ENCODE results near the gene ARMC8.

Gene ARMC8

DNA sequence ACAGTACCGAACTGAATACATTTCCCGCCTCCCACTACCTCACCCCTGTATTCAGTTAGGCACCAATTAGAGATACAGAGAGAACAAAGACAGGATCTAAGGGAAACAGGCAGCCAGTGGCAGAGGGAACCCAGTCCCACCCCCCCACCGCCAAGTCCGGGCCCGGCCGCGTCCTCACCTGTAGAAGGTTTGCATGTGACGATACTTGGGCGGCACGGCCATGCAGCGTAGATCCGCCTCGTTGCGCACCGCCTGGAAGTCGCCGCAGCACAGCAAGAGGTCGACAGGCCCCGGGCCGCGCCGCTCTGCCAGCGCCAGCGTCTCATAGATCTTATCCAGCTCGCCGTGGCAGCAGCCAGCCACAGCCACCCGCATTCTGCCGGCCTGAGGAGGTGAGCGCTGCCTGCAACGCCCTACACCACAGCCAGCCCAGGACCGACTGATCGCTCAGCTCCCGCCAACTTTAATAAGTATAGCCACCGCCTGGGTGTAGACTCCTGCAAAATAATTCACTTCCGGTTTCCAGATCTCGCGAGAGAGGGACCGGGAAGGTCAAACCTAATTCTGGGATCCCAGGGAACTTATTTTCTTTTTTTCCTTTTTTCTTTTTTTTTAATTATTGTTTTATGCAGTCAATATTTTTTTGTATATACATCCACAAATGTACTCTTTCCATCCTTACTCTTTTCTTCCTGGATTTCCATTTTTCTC, 12.5 kb upstream of the ARMC8 start, which contains the start of gene DBR1:
DBR1 (minus strand) TSS at position 501 of the 711 bp plus-strand sequence; CDS start at position 375, 126 bp downstream.
- no peaks in the 10 kb centered on the region for H3K9me3 ChIP-seq (ENCODE audit: control insufficient read depth in 1 of 2, low read length in 2 of 2)
- peak within 1 kb of the TSS; percentile 87 to 88 for H3K4me3 ChIP-seq (ENCODE audit: low read depth in 1 of 2, low read length in 2 of 2)
- H3K27me3 ChIP-seq (ENCODE audit: low read depth, low read length) = no peaks in the 10 kb centered on the region
- H3K4me1 ChIP-seq (ENCODE audit: control insufficient read depth in 1 of 2, insufficient read depth in 2 of 2, low read length in 2 of 2) = peaks cover 3 to 15% of the 10 kb centered on the region in 2 donors
- peak within 1 kb of the TSS; percentile 73 for H3K27ac ChIP-seq (ENCODE audit: low read length)
- H3K36me3 ChIP-seq (ENCODE audit: control insufficient read depth in 1 of 2, insufficient read depth in 2 of 2, low read length in 2 of 2) = peaks cover 0 to 10% of the 10 kb centered on the region in 2 donors

GRCh38 chr3:138180375-138181029, 6.6 kb upstream of the ARMC8 start:
- no peaks in the 10 kb centered on the region for H3K36me3 ChIP-seq (ENCODE audit: control insufficient read depth in 1 of 2, insufficient read depth in 2 of 2, low read length in 2 of 2)
- no peaks in the 10 kb centered on the region for H3K27me3 ChIP-seq (ENCODE audit: low read depth, low read length)
- no peak overlapping the region for H3K27ac ChIP-seq (ENCODE audit: low read length)
- no peaks in the 10 kb centered on the region for H3K4me1 ChIP-seq (ENCODE audit: control insufficient read depth in 1 of 2, insufficient read depth in 2 of 2, low read length in 2 of 2)
- no peaks in the 10 kb centered on the region for H3K9me3 ChIP-seq (ENCODE audit: control insufficient read depth in 1 of 2, low read length in 2 of 2)
- no peak overlapping the region for H3K4me3 ChIP-seq (ENCODE audit: low read depth in 1 of 2, low read length in 2 of 2)

GRCh38 chr3:138184994-138185393, 2.1 kb upstream of the ARMC8 start:
- Histone ChIP-seq H3K4me1 (ENCODE audit: control insufficient read depth in 1 of 2, insufficient read depth in 2 of 2, low read length in 2 of 2) (peaks cover 13 to 18% of the 10 kb centered on the region in 2 donors), H3K27ac (ENCODE audit: low read length) (no peak overlapping the region), H3K27me3 (ENCODE audit: low read depth, low read length) (no peaks in the 10 kb centered on the region), H3K36me3 (ENCODE audit: control insufficient read depth in 1 of 2, insufficient read depth in 2 of 2, low read length in 2 of 2) (peaks cover 0 to 14% of the 10 kb centered on the region in 2 donors), H3K4me3 (ENCODE audit: low read depth in 1 of 2, low read length in 2 of 2) (no peak overlapping the region), H3K9me3 (ENCODE audit: control insufficient read depth in 1 of 2, low read length in 2 of 2) (no peaks in the 10 kb centered on the region)

- H3K4me1 ChIP-seq (ENCODE audit: control insufficient read depth in 1 of 2, insufficient read depth in 2 of 2, low read length in 2 of 2) = peaks cover 13 to 19% of the 10 kb centered on the region in 2 donors
- no peaks in the 10 kb centered on the region for H3K9me3 ChIP-seq (ENCODE audit: control insufficient read depth in 1 of 2, low read length in 2 of 2)
- no peak overlapping the region for H3K27ac ChIP-seq (ENCODE audit: low read length)
- H3K27me3 ChIP-seq (ENCODE audit: low read depth, low read length) = no peaks in the 10 kb centered on the region
- H3K4me3 ChIP-seq (ENCODE audit: low read depth in 1 of 2, low read length in 2 of 2) = peak overlapping the region; percentile 77 to 97
- peaks cover 0 to 14% of the 10 kb centered on the region in 2 donors for H3K36me3 ChIP-seq (ENCODE audit: control insufficient read depth in 1 of 2, insufficient read depth in 2 of 2, low read length in 2 of 2)
These were observed 880 bp upstream of the ARMC8 start for GRCh38 chr3:138186221-138186620.

GRCh38 chr3:138186803-138187295, 252 bp upstream of the ARMC8 start:
- Histone ChIP-seq H3K36me3 (ENCODE audit: control insufficient read depth in 1 of 2, insufficient read depth in 2 of 2, low read length in 2 of 2) (peaks cover 0 to 14% of the 10 kb centered on the region in 2 donors), H3K4me3 (ENCODE audit: low read depth in 1 of 2, low read length in 2 of 2) (peak overlapping the region; percentile 77 to 97), H3K9me3 (ENCODE audit: control insufficient read depth in 1 of 2, low read length in 2 of 2) (no peaks in the 10 kb centered on the region), H3K27ac (ENCODE audit: low read length) (peak overlapping the region; percentile 97), H3K27me3 (ENCODE audit: low read depth, low read length) (no peaks in the 10 kb centered on the region), H3K4me1 (ENCODE audit: control insufficient read depth in 1 of 2, insufficient read depth in 2 of 2, low read length in 2 of 2) (peaks cover 13 to 19% of the 10 kb centered on the region in 2 donors)

DNA sequence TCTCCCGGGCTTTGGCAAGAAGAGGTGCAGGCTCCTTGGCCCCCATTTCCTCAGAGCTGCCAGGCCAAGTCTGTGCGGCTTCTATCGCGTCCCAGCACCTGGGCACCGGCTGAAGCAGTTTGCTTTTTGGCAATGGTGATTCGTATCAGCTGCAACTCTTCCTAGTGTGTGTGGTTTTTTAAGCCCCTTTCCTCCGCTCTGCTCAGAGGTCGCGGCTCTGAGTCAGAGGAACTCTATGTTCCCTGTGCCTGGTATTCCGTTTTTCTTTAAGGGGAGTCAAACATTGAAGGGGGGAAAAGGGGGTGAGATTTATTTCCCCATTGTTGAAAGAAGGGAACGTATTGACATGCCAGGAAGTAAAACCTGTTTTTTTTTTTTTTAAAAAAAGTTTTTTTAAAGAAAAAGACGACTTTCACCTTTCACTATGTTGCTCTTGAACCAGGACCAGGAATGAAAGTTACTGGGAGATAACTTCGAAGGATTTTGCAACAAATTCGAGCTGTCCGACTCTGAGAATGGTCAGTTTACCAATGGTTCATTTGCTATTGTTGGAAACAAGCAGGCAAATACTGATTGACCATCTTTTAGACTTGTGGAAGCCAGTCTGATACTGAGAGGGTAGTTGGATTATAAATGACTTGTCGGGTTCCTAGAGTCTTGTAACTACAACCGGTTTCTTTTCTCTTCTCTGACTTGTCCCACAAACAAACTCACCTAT, 1.1 kb downstream of the ARMC8 start:
- Histone ChIP-seq H3K27me3 (ENCODE audit: low read depth, low read length) (no peaks in the 10 kb centered on the region), H3K4me3 (ENCODE audit: low read depth in 1 of 2, low read length in 2 of 2) (peak overlapping the region; percentile 77 to 97), H3K36me3 (ENCODE audit: control insufficient read depth in 1 of 2, insufficient read depth in 2 of 2, low read length in 2 of 2) (peaks cover 0 to 18% of the 10 kb centered on the region in 2 donors), H3K4me1 (ENCODE audit: control insufficient read depth in 1 of 2, insufficient read depth in 2 of 2, low read length in 2 of 2) (peaks cover 13 to 19% of the 10 kb centered on the region in 2 donors), H3K9me3 (ENCODE audit: control insufficient read depth in 1 of 2, low read length in 2 of 2) (no peaks in the 10 kb centered on the region), H3K27ac (ENCODE audit: low read length) (peak overlapping the region; percentile 97)

- no peak overlapping the region for H3K4me3 ChIP-seq (ENCODE audit: low read depth in 1 of 2, low read length in 2 of 2)
- no peak overlapping the region for H3K27ac ChIP-seq (ENCODE audit: low read length)
- H3K9me3 ChIP-seq (ENCODE audit: control insufficient read depth in 1 of 2, low read length in 2 of 2) = no peaks in the 10 kb centered on the region
- H3K36me3 ChIP-seq (ENCODE audit: control insufficient read depth in 1 of 2, insufficient read depth in 2 of 2, low read length in 2 of 2) = peaks cover 3 to 4% of the 10 kb centered on the region in 2 donors
- no peaks in the 10 kb centered on the region for H3K27me3 ChIP-seq (ENCODE audit: low read depth, low read length)
- H3K4me1 ChIP-seq (ENCODE audit: control insufficient read depth in 1 of 2, insufficient read depth in 2 of 2, low read length in 2 of 2) = peaks cover 0 to 3% of the 10 kb centered on the region in 2 donors
These were observed 8.4 kb downstream of the ARMC8 start for GRCh38 chr3:138195481-138195880.

GRCh38 chr3:138196023-138196422, 8.9 kb downstream of the ARMC8 start:
- Histone ChIP-seq H3K36me3 (ENCODE audit: control insufficient read depth in 1 of 2, insufficient read depth in 2 of 2, low read length in 2 of 2) (peaks cover 3 to 4% of the 10 kb centered on the region in 2 donors), H3K9me3 (ENCODE audit: control insufficient read depth in 1 of 2, low read length in 2 of 2) (no peaks in the 10 kb centered on the region), H3K4me1 (ENCODE audit: control insufficient read depth in 1 of 2, insufficient read depth in 2 of 2, low read length in 2 of 2) (peaks cover 0 to 3% of the 10 kb centered on the region in 2 donors), H3K27me3 (ENCODE audit: low read depth, low read length) (no peaks in the 10 kb centered on the region), H3K4me3 (ENCODE audit: low read depth in 1 of 2, low read length in 2 of 2) (no peak overlapping the region), H3K27ac (ENCODE audit: low read length) (no peak overlapping the region)

DNA sequence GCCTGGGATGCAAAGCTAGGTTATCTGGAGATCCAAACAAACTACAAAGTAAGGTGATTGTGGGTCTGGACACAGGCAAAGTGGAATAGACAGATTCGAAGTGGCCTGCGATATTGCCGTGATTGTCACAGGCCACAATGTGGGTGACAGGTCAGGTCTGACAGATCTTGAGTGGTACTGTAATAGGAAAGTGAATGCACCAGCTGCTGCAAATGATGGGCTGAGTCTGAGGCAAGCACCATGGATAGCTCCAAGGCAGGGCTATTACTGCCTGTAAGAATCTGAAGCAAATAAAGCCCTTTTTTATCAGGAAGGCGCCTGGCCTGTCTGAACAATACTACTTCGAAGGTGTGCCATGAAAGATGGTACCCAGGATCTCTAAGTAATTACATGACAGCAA, 10.0 kb downstream of the ARMC8 start:
- Histone ChIP-seq H3K4me3 (ENCODE audit: low read depth in 1 of 2, low read length in 2 of 2) (no peak overlapping the region), H3K4me1 (ENCODE audit: control insufficient read depth in 1 of 2, insufficient read depth in 2 of 2, low read length in 2 of 2) (peaks cover 0 to 3% of the 10 kb centered on the region in 2 donors), H3K9me3 (ENCODE audit: control insufficient read depth in 1 of 2, low read length in 2 of 2) (no peaks in the 10 kb centered on the region), H3K36me3 (ENCODE audit: control insufficient read depth in 1 of 2, insufficient read depth in 2 of 2, low read length in 2 of 2) (peaks cover 3 to 4% of the 10 kb centered on the region in 2 donors), H3K27ac (ENCODE audit: low read length) (no peak overlapping the region), H3K27me3 (ENCODE audit: low read depth, low read length) (no peaks in the 10 kb centered on the region)

- H3K27me3 ChIP-seq (ENCODE audit: low read depth, low read length) = no peaks in the 10 kb centered on the region
- H3K36me3 ChIP-seq (ENCODE audit: control insufficient read depth in 1 of 2, insufficient read depth in 2 of 2, low read length in 2 of 2) = peaks cover 2 to 3% of the 10 kb centered on the region in 2 donors
- peaks cover 0 to 3% of the 10 kb centered on the region in 2 donors for H3K4me1 ChIP-seq (ENCODE audit: control insufficient read depth in 1 of 2, insufficient read depth in 2 of 2, low read length in 2 of 2)
- no peak overlapping the region for H3K27ac ChIP-seq (ENCODE audit: low read length)
- no peak overlapping the region for H3K4me3 ChIP-seq (ENCODE audit: low read depth in 1 of 2, low read length in 2 of 2)
- H3K9me3 ChIP-seq (ENCODE audit: control insufficient read depth in 1 of 2, low read length in 2 of 2) = no peaks in the 10 kb centered on the region
These were observed 10.4 kb downstream of the ARMC8 start for GRCh38 chr3:138197524-138197923.

DNA sequence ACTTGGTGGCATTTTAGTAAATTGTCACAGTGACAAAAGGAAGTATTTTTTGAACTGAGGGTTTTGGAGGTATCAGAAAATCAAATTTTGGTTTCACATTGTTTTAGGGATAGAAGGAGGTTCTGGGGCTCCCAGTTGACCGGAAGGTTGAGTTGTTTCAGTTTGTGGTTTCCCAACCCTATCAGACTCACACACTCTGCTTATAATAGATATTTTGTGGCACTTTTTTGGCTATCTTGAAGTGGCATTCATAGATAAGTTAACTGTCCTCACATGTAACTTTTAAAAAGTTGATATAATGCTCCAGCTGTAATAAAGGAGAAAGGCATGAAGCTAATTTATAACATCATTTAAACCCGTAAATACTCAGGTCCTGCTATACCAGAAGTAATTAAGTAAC, 12.8 kb downstream of the ARMC8 start:
- Histone ChIP-seq H3K36me3 (ENCODE audit: control insufficient read depth in 1 of 2, insufficient read depth in 2 of 2, low read length in 2 of 2) (peaks cover 0 to 3% of the 10 kb centered on the region in 2 donors), H3K4me3 (ENCODE audit: low read depth in 1 of 2, low read length in 2 of 2) (no peak overlapping the region), H3K4me1 (ENCODE audit: control insufficient read depth in 1 of 2, insufficient read depth in 2 of 2, low read length in 2 of 2) (peaks cover 0 to 15% of the 10 kb centered on the region in 2 donors), H3K27ac (ENCODE audit: low read length) (no peak overlapping the region), H3K27me3 (ENCODE audit: low read depth, low read length) (no peaks in the 10 kb centered on the region), H3K9me3 (ENCODE audit: control insufficient read depth in 1 of 2, low read length in 2 of 2) (no peaks in the 10 kb centered on the region)

Data from muscle layer of duodenum (tissue), 2 donors.